ENCODE data around the gene ZMYND19.

DNA sequence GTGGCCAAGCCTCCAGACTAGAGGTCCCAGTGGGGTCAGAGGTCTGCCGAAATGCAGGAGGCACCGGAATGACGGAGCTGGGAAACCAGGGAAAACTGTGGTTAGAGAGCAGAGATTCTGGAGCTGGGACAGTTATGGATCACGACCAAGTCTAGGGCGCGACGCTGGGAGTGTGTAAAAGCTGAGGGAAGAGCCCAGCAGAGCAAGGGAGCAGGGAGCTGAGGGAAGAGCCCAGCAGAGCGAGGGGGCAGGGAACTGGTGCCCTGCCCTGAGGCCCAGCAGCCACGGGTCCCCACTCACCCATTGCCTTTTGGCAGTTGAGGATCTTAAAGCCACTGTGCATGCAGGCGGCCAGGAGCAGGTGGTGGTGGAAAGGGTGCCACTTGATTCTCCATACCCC lies 26.2 kb downstream of the ZMYND19 start:
- TF ChIP-seq, protein P1, sequence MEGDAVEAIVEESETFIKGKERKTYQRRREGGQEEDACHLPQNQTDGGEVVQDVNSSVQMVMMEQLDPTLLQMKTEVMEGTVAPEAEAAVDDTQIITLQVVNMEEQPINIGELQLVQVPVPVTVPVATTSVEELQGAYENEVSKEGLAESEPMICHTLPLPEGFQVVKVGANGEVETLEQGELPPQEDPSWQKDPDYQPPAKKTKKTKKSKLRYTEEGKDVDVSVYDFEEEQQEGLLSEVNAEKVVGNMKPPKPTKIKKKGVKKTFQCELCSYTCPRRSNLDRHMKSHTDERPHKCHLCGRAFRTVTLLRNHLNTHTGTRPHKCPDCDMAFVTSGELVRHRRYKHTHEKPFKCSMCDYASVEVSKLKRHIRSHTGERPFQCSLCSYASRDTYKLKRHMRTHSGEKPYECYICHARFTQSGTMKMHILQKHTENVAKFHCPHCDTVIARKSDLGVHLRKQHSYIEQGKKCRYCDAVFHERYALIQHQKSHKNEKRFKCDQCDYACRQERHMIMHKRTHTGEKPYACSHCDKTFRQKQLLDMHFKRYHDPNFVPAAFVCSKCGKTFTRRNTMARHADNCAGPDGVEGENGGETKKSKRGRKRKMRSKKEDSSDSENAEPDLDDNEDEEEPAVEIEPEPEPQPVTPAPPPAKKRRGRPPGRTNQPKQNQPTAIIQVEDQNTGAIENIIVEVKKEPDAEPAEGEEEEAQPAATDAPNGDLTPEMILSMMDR (IDR thresholded peaks at IDR 0.05) = no peak
- TF ChIP-seq EZH2 (IDR thresholded peaks at IDR 0.05) (no peak), EZH2phosphoT487 (IDR thresholded peaks at IDR 0.05) (no peak)
